Ascending aorta (tissue), 2 donors: Measurements from ENCODE around the gene KRT2. TPM values are rescaled to one million over a fixed set of nuclear protein-coding genes. Genes with fewer than 3 reads are reported as not detected.
"Not testable (repeated sequence)": the region's sequence is repeated elsewhere in the genome, so short reads cannot be mapped to it uniquely, and the experiment has no call there.

Source experiments
- DNase-seq, 2 donors: peaks; one replicate each; pipeline ENCODE4 v3.0.0-alpha.2; 2019; ENCODE audit warnings: low spot score in 2 of 2
- H3K27ac ChIP-seq, 2 donors: fragments of 200-600 bp; sonication (generic); one replicate each; pipeline ENCODE4 v1.5.1; 2016 to 2017; ENCODE audit warnings: mild to moderate bottlenecking in 1 of 2
- H3K27me3 ChIP-seq: fragments of 200-600 bp; sonication (generic); one replicate; pipeline ENCODE4 v1.5.1; 2017
- H3K36me3 ChIP-seq, 2 donors: fragments of 200-600 bp; sonication (generic); one replicate each; pipeline ENCODE4 v1.5.1; 2016
- H3K4me1 ChIP-seq, 2 donors: fragments of 200-600 bp; sonication (generic); one replicate each; pipeline ENCODE4 v1.5.1; 2016 to 2017; ENCODE audit warnings: mild to moderate bottlenecking in 1 of 2
- H3K4me3 ChIP-seq, 2 donors: fragments of 200-600 bp; sonication (generic); one replicate each; pipeline ENCODE4 v1.5.1; 2016 to 2017; ENCODE audit warnings: mild to moderate bottlenecking in 1 of 2
- H3K9me3 ChIP-seq, 2 donors: fragments of 200-600 bp; sonication (generic); one replicate each; pipeline ENCODE4 v1.5.1; 2016
- CTCF ChIP-seq, 3 experiments: fragments of 200-600 bp in 2 of 3; fragments of 450-650 bp in 1 of 3; sonication (generic) in 2 of 3; IDR thresholded peaks; one replicate each; pipeline ENCODE4 v1.5.1; 2016 to 2019; ENCODE audit warnings: antibody characterized with exemption in 3 of 3, mild to moderate bottlenecking in 1 of 3, moderate library complexity in 1 of 3
- intact Hi-C: fragments of 100-400 bp; cut with DNase I; formaldehyde crosslinking; loops from one replicate; pipeline ENCODE4 v1.15.1; 2023
- total RNA-seq: library from RNA; depleted of rRNA; stranded (reverse); fragments of >200 nt; gene quantifications from one replicate; pipeline ENCODE4 v1.1.0, GENCODE V29; 2016

Gene KRT2
- total RNA-seq, 1 donor from 2014 or later: not detected

DNA sequence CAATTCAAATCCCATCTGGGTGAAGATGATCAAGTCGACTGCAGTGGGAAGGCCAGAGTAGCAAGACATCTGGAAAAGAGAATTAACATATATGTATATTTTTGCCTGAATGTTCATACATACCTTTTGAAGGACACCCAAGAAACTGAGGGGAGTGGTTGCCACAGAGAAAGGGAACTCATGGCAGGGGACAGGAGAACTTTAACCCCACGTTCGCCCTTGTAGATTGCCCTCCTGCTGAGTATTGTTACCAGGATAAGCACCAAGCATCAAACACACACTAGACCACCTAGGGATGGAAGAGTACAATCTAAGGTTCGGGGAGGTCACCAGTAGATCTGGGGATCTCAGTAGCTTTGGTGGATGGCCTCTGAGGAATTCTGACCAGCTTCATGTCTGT lies 18.5 kb upstream of the KRT2 start:
- intact Hi-C loops: no loop called here
- no peak for TF ChIP-seq CTCF (IDR thresholded peaks at IDR 0.05)
- DNase-seq: no peak
- no peak overlapping the region for H3K4me3 ChIP-seq
- no peak overlapping the region for H3K27ac ChIP-seq
- H3K4me1 ChIP-seq: no peaks in the 10 kb centered on the region
- H3K9me3 ChIP-seq: no peaks in the 10 kb centered on the region
- H3K36me3 ChIP-seq: no peaks in the 10 kb centered on the region
- H3K27me3 ChIP-seq: no peaks in the 10 kb centered on the region

- H3K27me3 ChIP-seq, H3K4me1 ChIP-seq, intact Hi-C loops, H3K9me3 ChIP-seq, H3K27ac ChIP-seq, DNase-seq, H3K4me3 ChIP-seq, H3K36me3 ChIP-seq: not testable (repeated sequence)
These were observed 17.9 kb upstream of the KRT2 start for GRCh38 chr12:52669941-52670340.

- intact Hi-C loops: no loop called here
- TF ChIP-seq CTCF (IDR thresholded peaks at IDR 0.05): no peak
These were observed 17.4 kb upstream of the KRT2 start for GRCh38 chr12:52669426-52669825.

DNA sequence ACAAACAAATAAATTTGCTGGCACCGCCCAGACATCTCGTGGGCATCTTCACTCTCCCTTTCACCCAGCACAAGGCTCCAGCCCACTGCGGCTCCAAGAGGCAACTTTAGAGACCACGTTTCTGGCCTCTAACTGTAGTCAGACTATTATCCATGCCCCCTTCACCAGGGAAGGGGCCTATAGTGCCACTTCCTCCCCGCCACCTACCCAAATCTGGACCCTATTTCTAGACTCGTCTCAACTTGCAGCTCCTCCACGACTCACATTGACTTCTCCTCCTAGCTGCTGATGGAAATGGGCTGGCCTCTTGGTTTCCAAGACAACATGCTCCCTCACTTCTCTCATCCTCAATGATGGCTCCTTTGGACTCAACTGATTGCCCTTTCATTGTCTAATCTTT lies 15.9 kb upstream of the KRT2 start:
- TF ChIP-seq CTCF (IDR thresholded peaks at IDR 0.05): no peak
- DNase-seq: no peak

More at GRCh38 chr12:52669426-52669825, 17.4 kb upstream of the KRT2 start:
- no peak overlapping the region for H3K27ac ChIP-seq
- H3K4me3 ChIP-seq: no peak overlapping the region
- no peaks in the 10 kb centered on the region for H3K4me1 ChIP-seq
- H3K9me3 ChIP-seq: no peaks in the 10 kb centered on the region
- no peaks in the 10 kb centered on the region for H3K36me3 ChIP-seq
- H3K27me3 ChIP-seq: no peaks in the 10 kb centered on the region
- DNase-seq: no peak

DNA sequence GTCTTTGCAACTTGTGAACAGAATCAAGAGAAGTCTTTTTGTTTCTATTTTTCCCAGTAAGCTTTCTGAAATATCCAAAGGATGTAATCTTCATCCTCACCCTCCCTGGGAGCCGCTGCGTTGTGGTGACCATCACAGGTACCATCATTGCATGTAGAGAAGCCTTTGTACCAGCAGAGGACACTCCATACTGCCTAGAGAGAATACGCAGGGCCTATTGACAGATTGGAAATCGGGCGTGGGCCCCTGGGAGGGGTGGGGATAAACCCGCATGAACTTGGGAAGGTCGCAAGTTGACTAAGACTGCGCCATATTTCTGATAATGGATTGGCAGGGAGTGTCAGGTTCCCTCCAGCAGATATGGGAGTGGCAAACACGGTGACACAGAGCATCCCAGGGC lies 15.5 kb upstream of the KRT2 start:
- DNase-seq: no peak
- intact Hi-C loops: no loop called here
- H3K27ac ChIP-seq: no peak overlapping the region
- no peaks in the 10 kb centered on the region for H3K27me3 ChIP-seq
- H3K4me1 ChIP-seq: no peaks in the 10 kb centered on the region
- H3K9me3 ChIP-seq: no peaks in the 10 kb centered on the region
- no peak for TF ChIP-seq CTCF (IDR thresholded peaks at IDR 0.05)
- H3K36me3 ChIP-seq: no peaks in the 10 kb centered on the region
- H3K4me3 ChIP-seq: no peak overlapping the region

More for the DNA sequence above, 15.9 kb upstream of the KRT2 start:
- no peak overlapping the region for H3K4me3 ChIP-seq
- H3K9me3 ChIP-seq: no peaks in the 10 kb centered on the region
- no peak overlapping the region for H3K27ac ChIP-seq
- no peaks in the 10 kb centered on the region for H3K36me3 ChIP-seq
- H3K27me3 ChIP-seq: no peaks in the 10 kb centered on the region
- intact Hi-C loops: no loop called here
- no peaks in the 10 kb centered on the region for H3K4me1 ChIP-seq

GRCh38 chr12:52666471-52666870 lies 14.5 kb upstream of the KRT2 start:
- no peak overlapping the region for H3K27ac ChIP-seq
- no peak overlapping the region for H3K4me3 ChIP-seq
- H3K36me3 ChIP-seq: no peaks in the 10 kb centered on the region
- DNase-seq: no peak
- no peaks in the 10 kb centered on the region for H3K4me1 ChIP-seq
- no peaks in the 10 kb centered on the region for H3K27me3 ChIP-seq
- intact Hi-C loops: no loop called here
- H3K9me3 ChIP-seq: no peaks in the 10 kb centered on the region
- no peak for TF ChIP-seq CTCF (IDR thresholded peaks at IDR 0.05)
